ENCODE measurements around the gene UTP3.
"Not testable (repeated sequence)": the region's sequence is repeated elsewhere in the genome, so short reads cannot be mapped to it uniquely, and the experiment has no call there.

UTP3 gene

GRCh38 chr4:70715097-70715496, 26.8 kb downstream of the UTP3 start:
- DNase-seq (ENCODE audit: low read depth in 2 of 2), result no peak

GRCh38 chr4:70718811-70719604, 30.7 kb downstream of the UTP3 start:
- no peak for DNase-seq (ENCODE audit: low read depth in 2 of 2)

- DNase-seq (ENCODE audit: low read depth in 2 of 2), result no peak
These were observed 33.4 kb downstream of the UTP3 start, which contains the start of gene RUFY3 for GRCh38 chr4:70721747-70722146. RUFY3 (plus strand) TSS chr4:70721964; CDS start chr4:70722574, 610 bp downstream.

GRCh38 chr4:70722199-70722791, 34.0 kb downstream of the UTP3 start:
- DNase-seq (ENCODE audit: low read depth in 2 of 2), result no peak

- no peak for DNase-seq (ENCODE audit: low read depth in 2 of 2)
These were observed 36.1 kb downstream of the UTP3 start for GRCh38 chr4:70724463-70724862.

- DNase-seq (ENCODE audit: low read depth in 2 of 2), result no peak
These were observed 37.3 kb downstream of the UTP3 start for GRCh38 chr4:70725633-70726032.

- not testable (repeated sequence) for DNase-seq (ENCODE audit: low read depth in 2 of 2)
These were observed 38.2 kb downstream of the UTP3 start for GRCh38 chr4:70726515-70726914.

- no peak for DNase-seq (ENCODE audit: low read depth in 2 of 2)
These were observed 39.8 kb downstream of the UTP3 start for GRCh38 chr4:70728091-70728490.

- not testable (repeated sequence) for DNase-seq (ENCODE audit: low read depth in 2 of 2)
These were observed 44.5 kb downstream of the UTP3 start for GRCh38 chr4:70732878-70733277.

- no peak for DNase-seq (ENCODE audit: low read depth in 2 of 2)
These were observed 46.0 kb downstream of the UTP3 start for GRCh38 chr4:70734168-70734954.

- DNase-seq (ENCODE audit: low read depth in 2 of 2), result no peak
These were observed 46.6 kb downstream of the UTP3 start for GRCh38 chr4:70734971-70735370.

- peak in 1 of 2 donors; percentile 14 for DNase-seq (ENCODE audit: low read depth in 2 of 2)
These were observed 47.6 kb downstream of the UTP3 start for GRCh38 chr4:70735915-70736314.

- no peak for DNase-seq (ENCODE audit: low read depth in 2 of 2)
These were observed 48.7 kb downstream of the UTP3 start for GRCh38 chr4:70737006-70737405.

GRCh38 chr4:70737409-70737808, 49.1 kb downstream of the UTP3 start:
- DNase-seq (ENCODE audit: low read depth in 2 of 2), result no peak

GRCh38 chr4:70739496-70740337, 51.4 kb downstream of the UTP3 start:
- DNase-seq (ENCODE audit: low read depth in 2 of 2), result no peak

Measured in stimulated activated CD4-positive, alpha-beta T cell treated with anti-CD3 and anti-CD28 coated beads, Interleukin-4, amount 100 ng/mL, for 48 hours (primary cell).